NCI-H226 (cell line): ENCODE results near the gene PBRM1.

Experiments used
- DNase-seq: peaks from one replicate; pipeline ENCODE4 v3.0.0-alpha.2; 2015

PBRM1 gene

GRCh38 chr3:52574056-52574965, 111.4 kb downstream of the PBRM1 start:
- no peak for DNase-seq

GRCh38 chr3:52572221-52572620, 113.5 kb downstream of the PBRM1 start:
- no peak for DNase-seq

GRCh38 chr3:52570076-52570475, 115.6 kb downstream of the PBRM1 start:
- DNase-seq: peak; percentile 30

- no peak for DNase-seq
These were observed 117.6 kb downstream of the PBRM1 start for GRCh38 chr3:52568069-52568468.

- DNase-seq: no peak
These were observed 121.7 kb downstream of the PBRM1 start for GRCh38 chr3:52563984-52564383.

- DNase-seq: no peak
These were observed 124.5 kb downstream of the PBRM1 start for GRCh38 chr3:52561028-52561747.

GRCh38 chr3:52558436-52558835, 127.3 kb downstream of the PBRM1 start:
- no peak for DNase-seq

GRCh38 chr3:52557011-52557960, 128.4 kb downstream of the PBRM1 start:
- DNase-seq: no peak

- DNase-seq: no peak
These were observed 130.7 kb downstream of the PBRM1 start for GRCh38 chr3:52555056-52555455.

GRCh38 chr3:52554026-52554755, 131.5 kb downstream of the PBRM1 start:
- no peak for DNase-seq

GRCh38 chr3:52552089-52552488, 133.6 kb downstream of the PBRM1 start:
- DNase-seq: no peak

- DNase-seq: no peak
These were observed 134.6 kb downstream of the PBRM1 start for GRCh38 chr3:52551118-52551517.

- no peak for DNase-seq
These were observed 138.6 kb downstream of the PBRM1 start for GRCh38 chr3:52547143-52547542.

GRCh38 chr3:52546111-52546901, 139.4 kb downstream of the PBRM1 start:
- no peak for DNase-seq

- DNase-seq: no peak
These were observed 140.8 kb downstream of the PBRM1 start for GRCh38 chr3:52544937-52545336.

GRCh38 chr3:52541050-52541449, 144.7 kb downstream of the PBRM1 start:
- DNase-seq: no peak

- no peak for DNase-seq
These were observed 146.6 kb downstream of the PBRM1 start for GRCh38 chr3:52539010-52539653.

- DNase-seq: no peak
These were observed 147.8 kb downstream of the PBRM1 start for GRCh38 chr3:52537726-52538421.

GRCh38 chr3:52537165-52537620, 148.5 kb downstream of the PBRM1 start:
- DNase-seq: no peak
